NCI-H1930 (cell line): ENCODE measurements around the gene NETO2.
"Not testable (repeated sequence)": the region's sequence is repeated elsewhere in the genome, so short reads cannot be mapped to it uniquely, and the experiment has no call there.

Experiments used
- DNase-seq, 2 experiments: peaks; one replicate each; lab custom pipeline; 2025; lab: John Stamatoyannopoulos, UW

NETO2 gene, protein sequence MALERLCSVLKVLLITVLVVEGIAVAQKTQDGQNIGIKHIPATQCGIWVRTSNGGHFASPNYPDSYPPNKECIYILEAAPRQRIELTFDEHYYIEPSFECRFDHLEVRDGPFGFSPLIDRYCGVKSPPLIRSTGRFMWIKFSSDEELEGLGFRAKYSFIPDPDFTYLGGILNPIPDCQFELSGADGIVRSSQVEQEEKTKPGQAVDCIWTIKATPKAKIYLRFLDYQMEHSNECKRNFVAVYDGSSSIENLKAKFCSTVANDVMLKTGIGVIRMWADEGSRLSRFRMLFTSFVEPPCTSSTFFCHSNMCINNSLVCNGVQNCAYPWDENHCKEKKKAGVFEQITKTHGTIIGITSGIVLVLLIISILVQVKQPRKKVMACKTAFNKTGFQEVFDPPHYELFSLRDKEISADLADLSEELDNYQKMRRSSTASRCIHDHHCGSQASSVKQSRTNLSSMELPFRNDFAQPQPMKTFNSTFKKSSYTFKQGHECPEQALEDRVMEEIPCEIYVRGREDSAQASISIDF

DNA sequence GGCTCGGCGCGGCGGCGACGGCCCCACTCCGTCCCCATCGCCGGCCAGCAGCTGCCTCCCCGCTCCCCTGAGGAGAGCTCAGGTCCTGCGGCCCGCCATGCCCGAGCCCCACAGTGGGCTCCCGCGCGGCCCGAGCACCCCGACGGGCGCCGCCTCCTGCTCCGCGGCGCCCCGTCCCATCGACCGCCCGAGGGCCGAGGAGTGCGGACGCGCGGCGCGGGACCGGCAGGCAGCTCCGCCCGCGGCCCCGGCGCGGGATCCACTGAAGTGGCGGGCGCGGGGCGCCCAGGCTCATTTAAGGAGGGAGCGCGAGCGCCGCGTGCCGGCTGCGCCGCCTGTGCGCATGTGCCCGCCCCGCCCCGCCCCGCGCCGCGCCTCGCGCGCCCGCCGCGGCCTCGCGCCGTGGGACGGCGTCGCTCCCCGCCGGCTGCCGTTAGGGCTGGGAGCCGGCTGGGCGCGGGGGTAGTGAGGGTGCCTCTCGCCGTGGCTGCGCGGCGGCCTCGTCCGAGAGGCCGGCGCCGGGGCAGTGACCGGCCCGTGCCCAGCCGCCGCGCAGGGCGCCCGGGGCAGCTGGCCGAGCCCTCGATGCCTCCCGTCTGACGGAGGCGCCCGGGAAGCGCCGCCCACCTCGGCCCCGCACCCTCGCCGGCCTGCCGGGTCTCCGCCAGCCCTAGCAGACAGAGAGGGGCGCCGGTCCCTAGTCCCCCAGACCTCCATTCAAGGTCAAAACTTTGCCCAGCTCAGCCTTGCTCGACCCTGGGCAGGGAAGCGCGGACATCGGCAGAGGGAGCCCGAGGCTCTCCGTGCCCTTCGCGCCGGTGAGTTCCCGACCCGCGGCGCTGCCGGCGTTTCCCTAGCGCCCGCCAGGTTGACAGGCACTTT, at the start of gene NETO2:
Gene NETO2, minus strand, starts transcription at position 269 of the 882 bp plus-strand sequence. CDS start 333 bp downstream, outside the sequence.
- DNase-seq, result peak; percentile 34 to 54

DNA sequence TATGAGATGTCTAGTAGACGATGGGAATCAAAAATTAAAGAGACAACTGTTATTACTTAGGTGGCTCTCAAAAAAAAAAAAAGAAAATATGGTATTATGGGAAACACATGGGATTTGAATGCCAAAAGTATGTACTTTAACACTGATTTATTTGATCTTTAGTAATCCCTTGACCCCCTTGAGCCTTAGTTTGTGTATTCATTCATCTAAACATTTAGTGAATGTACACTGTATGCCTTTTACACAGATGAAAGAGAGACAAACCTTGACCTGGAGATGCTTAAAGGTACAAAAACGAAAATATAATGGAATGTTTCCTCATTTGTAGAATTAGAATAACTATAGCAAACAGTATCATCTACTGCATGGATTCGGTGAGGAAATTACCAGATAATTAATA, 38.6 kb upstream of the NETO2 start:
- DNase-seq, result no peak

DNA sequence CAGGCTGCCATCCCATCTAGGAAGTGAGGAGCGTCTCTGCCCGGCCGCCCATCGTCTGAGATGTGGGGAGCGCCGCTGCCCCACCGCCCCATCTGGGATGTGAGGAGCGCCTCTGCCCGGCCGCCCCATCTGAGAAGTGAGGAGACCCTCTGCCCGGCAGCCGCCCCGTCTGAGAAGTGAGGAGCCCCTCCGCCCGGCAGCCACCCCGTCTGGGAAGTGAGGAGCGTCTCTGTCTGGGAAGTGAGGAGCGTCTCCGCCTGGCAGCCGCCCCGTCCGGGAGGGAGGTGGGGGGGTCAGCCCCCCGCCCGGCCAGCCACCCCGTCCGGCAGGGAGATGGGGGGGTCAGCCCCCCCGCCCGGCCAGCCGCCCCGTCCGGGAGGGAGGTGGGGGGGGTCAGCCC, 37.3 kb upstream of the NETO2 start:
- not testable (repeated sequence) for DNase-seq

DNA sequence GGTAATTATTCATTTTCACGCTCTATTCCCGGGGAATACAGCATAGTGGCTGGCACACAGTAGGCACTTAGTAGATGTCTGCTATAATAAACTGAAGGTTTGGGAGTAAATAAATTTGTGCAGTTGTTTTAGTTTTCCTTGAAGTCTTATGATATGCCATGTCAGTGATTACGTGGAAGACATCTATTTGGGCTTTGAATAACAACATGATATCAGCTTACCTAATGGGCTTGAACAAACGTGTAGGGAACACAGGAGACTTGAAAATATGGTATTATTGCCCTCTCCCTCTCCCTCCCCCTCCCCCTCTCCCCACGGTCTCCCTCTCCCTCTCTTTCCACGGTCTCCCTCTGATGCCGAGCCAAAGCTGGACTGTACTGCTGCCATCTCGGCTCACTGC, 36.3 kb upstream of the NETO2 start:
- no peak for DNase-seq

DNA sequence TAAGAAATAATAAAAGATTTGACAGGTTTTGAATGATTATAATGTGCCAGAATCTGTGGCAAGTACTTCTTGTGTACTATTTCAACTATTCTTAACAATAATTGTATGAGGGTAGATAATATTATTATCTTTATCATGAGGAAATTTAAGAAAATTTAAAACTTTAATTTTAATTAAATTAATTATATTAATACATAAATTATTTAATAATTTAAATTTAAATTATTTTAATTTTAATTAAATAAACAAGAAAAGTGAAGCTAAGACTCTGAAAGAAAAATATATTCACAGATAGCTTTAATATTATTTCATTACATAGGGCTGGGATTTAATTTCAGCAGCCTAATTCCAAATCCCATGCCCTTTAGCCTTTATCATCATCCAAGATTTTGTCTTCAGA, 31.4 kb upstream of the NETO2 start:
- DNase-seq, result no peak

DNA sequence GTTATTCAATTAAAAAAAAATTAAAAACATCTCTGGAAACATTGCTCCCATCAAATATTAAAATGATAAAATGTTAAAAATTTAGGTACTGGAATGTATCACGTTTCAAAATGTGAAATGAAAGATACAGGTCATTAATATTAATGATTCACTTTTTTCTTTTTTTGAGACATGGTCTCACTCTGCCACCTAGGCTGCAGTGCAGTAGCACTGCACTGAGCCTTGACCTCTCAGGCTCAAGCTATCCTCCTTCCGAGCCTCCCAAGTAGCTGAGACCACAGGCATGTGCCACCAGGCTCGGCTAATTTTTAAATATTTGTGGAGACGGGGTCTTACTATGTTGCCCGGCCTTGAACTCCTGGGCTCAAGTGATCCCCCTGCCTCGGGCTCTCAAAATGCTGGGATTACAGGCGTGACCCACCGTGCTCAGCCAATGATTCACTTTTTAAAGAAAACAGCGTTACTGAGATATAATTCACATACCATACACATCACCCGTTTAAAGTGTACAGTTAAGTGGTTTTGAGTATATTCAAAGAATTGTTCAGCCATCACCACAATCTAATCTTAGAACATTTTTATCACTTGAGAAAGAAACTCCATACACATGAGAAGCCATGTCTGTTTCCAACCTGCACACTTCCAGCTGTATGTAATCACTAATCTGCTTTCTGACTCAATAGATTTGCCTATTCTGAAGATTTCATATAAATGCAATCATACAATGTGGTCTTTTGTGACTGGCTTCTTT, 19.1 kb upstream of the NETO2 start:
- no peak for DNase-seq

DNA sequence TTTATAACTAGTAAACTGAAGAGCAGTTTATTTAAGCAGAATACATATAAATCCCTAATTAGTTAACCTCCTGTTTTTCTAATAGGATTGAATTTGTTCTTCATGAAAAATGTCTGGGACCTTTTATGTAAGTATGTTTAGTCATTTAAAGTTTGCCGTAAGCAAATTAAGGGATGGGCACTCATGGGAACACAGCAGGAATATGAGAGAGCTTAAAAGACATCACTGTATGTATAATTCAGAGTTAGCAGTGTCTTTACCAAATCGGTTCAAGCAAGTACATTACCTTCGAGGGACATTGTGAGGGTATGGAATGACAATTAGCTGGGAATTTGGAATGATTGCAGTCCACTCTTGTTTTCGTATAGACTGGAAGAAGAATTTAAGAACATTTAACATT, 17.7 kb upstream of the NETO2 start:
- DNase-seq, result no peak

DNA sequence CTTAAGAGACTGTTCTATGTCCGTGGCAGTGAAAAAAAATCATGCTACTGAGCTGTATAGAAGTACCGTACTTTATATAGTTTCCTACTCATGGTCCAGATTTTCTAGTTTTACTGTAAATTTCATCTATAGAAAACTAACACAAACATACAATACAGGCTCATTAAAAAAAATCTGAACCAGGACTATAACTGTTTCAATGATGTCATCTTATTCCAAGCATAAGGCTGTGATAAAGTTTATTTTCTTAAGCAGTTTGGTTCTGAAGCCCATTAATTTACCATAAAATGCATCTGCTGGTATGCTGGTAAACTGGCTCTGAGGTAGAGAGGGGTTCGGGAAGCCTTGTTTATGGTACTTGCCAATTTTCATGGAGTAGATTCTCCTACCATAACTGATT, 16.7 kb upstream of the NETO2 start:
- no peak for DNase-seq

DNA sequence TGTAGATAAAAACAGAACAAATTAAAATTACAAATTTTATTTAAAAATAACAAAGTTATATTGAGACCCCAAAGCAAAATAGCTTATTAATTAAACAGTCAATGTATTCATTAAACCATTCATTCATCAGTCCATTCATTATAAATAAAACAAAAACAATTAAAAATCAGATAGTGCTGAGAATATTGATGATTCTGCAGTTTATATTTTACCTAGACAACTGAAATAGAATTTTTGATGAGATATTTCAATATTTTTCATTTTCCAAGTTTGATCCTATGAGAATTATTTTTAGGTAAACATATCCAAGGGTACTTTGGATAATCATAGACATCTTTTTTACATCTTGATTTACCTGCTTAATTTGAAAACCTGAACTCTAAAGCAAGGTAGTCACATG, 15.2 kb upstream of the NETO2 start:
- DNase-seq, result no peak

DNA sequence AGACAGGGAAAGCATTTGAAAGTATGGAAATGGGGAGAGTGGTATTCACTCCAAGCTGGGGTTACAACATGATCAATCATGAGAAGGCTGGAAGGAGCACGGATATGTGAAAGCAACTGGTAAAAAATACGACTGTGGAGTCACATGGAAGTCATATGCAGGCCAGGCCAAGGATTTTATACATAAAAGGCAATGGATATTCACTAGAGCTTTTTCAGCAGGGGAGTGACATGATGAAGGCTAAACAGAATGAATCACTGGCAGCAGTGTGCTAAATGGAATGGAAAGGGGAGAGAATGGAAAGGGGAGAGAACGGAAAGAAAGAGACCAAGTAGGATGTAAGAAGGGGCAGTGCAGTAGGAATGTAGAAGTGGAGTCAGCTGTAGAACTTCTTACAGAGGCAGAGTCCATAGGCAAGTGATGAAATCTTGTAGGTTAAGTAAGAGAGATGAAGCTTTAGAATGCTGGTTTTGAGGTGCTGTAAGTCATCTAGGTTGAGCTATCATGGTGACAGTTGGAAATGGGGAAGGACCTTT, 13.0 kb upstream of the NETO2 start:
- DNase-seq, result no peak

DNA sequence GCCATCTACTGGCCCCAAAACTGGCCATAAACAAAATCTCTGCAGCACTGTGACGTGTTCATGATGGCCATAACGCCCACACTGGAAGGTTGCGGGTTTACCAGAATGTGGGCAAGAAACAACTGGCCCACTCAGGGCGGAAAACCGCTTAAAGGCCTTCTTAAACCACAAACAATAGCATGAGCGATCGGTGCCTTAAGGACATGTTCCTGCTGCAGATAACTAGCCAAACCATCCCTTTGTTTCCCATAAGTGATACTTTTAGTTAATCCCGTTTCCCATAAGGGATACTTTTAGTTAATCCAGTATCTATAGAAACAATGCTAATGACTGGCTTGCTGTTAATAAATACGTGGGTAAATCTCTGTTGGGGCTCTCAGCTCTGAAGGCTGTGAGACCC, 8.8 kb upstream of the NETO2 start:
- not testable (repeated sequence) for DNase-seq

DNA sequence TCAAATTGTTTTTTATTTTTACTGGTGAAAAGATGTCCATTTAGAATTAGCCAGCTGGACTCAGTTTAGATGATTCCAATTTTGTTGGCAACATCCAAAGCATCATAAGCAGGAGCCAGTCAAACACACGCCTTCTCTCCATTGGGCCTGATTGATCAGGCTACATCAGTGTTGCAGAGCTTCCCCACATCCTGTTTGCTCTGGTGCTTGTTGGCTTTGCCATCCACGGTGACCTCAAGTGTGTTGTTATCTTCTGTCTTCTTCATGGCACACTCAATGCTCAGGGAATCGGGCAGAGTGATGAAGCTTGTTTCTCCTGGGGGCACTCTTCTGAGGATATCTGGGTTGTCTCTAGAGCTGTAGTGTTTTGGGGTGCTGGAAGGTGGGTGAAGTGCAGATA, 6.3 kb upstream of the NETO2 start:
- no peak for DNase-seq

DNA sequence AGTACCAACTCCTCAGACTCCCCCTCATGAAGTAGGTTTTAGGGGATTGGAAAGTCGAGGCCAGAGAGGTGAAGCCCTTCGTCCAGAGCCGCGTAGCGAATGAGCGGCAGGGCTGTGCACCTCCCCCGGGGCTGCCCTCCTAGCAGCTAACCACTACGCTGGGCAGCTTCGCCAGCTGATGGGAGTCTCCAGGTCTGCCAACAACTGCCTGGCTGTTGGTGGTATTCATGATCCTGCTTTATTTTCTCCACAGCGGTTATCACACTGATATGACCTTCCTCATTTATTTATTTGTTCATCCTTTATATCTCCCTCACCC, 773 bp upstream of the NETO2 start:
- no peak for DNase-seq

DNA sequence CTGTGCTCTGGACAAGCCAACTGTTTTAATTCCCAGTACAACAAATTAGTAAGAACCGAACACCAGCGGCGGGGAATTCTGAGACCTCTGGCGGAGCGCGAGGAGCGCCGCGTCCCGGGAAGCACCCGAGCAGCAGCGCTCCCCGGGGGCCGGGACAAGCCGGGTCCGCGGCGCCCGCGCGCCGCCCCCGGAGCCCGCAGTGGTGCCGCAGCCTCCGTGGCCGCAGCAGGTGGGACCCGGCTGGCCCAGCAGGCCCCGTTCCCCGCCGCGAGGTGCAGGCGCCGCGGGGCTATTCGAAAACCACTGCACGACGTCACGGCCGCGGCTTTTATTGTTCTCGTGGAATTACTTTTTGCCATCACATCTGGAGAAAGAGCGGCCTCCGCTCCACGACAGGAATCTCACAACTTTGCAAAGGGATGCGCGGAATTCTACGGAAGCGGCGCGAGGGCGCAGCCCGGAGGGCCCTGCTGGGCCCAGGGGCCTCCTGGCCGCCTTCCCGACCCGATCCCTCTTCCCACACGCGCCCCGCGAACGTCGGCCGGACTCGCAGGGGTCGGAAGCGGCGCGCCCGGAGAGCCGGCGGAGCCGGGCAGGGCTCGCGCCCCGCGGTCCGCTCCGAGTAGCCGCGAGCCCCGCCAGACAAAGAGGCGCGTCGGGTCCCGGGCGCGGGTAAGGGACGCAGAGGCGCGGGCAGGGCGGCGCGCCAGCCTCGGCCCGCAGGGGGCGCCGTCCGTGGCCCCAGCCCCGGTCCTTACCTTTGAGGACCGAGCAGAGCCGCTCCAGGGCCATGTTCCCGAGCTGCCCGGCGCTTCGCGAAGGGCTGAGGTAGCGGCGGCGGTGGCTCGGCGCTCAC, 696 bp downstream of the NETO2 start:
- DNase-seq, result peak; percentile 15 to 61

DNA sequence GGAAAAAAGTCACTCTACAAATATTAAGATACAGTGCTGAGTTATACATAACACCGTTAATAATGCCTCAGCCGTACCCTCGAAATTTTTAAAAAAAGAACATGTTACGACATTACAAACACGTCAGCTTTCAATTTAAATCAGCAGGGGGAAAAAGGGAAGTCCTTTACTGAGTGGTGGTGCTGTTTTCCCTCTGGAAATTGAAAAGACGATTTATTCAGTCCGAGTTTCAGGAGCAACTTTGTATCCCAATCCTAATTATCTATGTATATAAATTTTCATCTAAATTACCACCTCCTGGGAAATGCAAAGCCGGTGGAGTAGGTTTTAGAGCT, 1.3 kb downstream of the NETO2 start:
- no peak for DNase-seq

DNA sequence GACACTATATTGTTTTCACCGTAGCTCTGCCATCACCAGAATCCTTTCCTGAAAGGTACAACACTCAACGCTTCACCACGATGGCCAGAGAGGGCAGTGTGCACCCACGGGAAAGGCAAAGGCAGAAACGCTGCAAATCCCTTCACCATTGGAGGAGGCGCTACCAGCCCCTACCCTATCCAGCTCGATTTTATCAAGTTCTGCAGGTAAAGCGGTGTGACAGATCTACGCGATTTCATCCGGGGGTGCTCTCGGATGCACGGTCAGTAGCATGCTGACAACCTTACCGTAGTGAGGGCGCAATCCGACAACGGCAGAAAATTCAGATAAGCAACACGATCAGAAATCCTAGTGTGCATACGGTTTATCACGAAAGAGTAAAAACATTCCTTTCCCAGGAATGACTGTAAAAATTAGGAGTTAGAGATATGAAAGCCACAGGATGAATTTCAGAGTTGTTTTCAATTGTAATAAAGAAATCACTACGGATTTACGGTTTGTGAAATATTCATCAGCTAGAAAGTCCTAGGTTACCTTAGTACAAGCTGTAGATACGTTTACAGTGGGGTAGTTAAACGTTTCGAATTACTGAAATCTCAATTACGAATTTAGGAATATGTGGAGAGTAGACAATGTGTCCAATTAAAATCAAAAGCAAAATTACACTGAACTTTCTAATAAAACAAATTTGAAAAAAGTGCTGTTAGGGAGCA, 1.8 kb downstream of the NETO2 start:
- peak; percentile 38 to 64 for DNase-seq

DNA sequence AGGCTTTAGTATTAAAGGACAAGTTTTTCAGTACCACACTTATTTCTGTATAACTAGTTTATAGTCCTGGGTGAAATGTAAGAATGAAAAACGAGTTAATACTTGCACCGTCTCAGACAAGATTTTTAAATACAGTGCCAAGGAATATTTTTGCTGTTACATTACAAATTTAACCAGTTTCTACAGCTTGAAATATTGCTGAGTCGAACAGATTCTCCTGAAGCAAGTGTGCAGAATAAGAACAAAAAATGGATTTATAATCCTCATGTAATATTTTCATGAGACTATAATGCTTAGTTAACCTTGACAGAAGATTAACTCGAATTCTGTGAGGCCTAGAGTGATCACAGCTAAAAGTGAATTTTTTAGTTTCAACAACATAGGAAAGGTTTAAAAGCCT, 3.1 kb downstream of the NETO2 start:
- DNase-seq, result no peak

DNA sequence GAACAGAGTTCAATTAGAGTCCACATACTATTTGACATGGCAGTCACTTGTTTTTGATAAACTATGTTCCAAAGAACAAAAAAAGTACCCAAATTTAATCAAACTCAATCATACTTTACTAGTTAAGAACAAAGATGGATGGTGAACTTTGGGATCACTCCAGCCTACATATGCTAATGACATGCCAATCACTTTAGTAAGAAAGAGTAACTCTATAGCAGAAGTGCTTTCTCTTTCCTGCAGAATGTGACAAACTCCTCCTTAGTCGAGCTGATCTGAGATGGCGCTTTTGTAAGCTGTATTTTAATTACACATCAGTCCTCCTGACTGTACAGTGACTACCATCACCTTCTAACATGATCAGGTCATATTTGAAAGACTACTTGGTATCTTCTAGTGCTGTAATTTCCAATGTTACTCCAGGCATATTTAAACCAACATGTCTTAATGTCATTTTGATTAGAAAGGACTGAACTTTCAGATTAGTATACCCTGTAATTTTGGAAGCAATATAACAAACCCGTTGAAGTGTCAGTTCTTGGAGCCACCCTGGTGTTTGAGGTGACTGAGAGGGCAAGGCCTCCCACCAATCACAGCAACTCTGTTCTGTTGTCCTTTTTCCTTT, 4.1 kb downstream of the NETO2 start:
- DNase-seq, result no peak

DNA sequence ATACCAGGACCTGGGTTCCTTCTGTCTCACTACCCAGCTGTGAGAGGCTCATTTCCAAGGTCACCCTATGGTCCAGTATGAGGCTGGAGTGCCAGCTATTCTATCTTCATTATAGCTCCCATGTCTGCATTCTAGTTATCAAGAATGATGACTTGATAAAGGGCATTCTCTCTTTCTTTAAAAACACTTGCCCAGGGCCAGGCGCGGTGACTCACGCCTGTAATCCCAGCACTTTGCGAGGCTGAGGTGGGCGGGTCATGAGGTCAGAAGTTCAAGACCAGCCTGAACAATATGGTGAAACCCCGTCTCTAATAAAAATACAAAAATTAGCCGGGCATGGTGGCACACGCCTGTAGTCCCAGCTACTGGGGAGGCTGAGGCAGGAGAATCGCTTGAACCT, 5.8 kb downstream of the NETO2 start:
- not testable (repeated sequence) for DNase-seq
